Measurements from ENCODE around the gene CSF3. TPM values are rescaled to one million over a fixed set of nuclear protein-coding genes. Genes with fewer than 3 reads are reported as not detected.
A peak's percentile ranks its signal among the peaks of the same experiment; 100 is the strongest.
"Not testable (repeated sequence)": the region's sequence is repeated elsewhere in the genome, so short reads cannot be mapped to it uniquely, and the experiment has no call there.

CSF3 gene
- total and polyA plus RNA-seq, 12 donors, result 0.06 to 6.1 (median 0.44) TPM; not detected in 4

GRCh38 chr17:39996800-39997199 lies 18.4 kb upstream of the CSF3 start:
- Histone ChIP-seq H3K36me3 (replicated peaks in 1 of 2) (peaks cover 0 to 68% of the 10 kb centered on the region in 2 donors), H3K27me3 (no peaks in the 10 kb centered on the region), H3K27ac (peak overlapping the region in 2 of 5 donors; percentile 46 to 57), H3K4me1 (replicated peaks in 1 of 2) (peaks cover 0 to 4% of the 10 kb centered on the region in 2 donors), H3K4me3 (no peak overlapping the region), H3K9me3 (replicated peaks in 1 of 3) (no peaks in the 10 kb centered on the region)
- intact Hi-C loops (cut with DNase I), result no loop called here
- TF ChIP-seq CTCF (IDR thresholded peaks at IDR 0.05) (no peak), POLR2A (IDR thresholded peaks at IDR 0.05) (no peak)
- DNase-seq, result peak in 5 of 7 donors; percentile 54 to 80 (median 59)
- WGBS, 4 donors, result 33 to 46% (median 36%) methylated on average over 6 of the region's 6 CpGs

- TF ChIP-seq CTCF (IDR thresholded peaks at IDR 0.05), result no peak
- no peak for TF ChIP-seq POLR2A (IDR thresholded peaks at IDR 0.05)
- peak overlapping the region in 1 of 5 donors; percentile 57 for H3K27ac ChIP-seq
- peaks cover 0 to 4% of the 10 kb centered on the region in 2 donors for H3K4me1 ChIP-seq (replicated peaks in 1 of 2)
- intact Hi-C loops (cut with DNase I), result no loop called here
- H3K27me3 ChIP-seq, result no peaks in the 10 kb centered on the region
- no peak for DNase-seq
- H3K36me3 ChIP-seq (replicated peaks in 1 of 2), result peaks cover 0 to 60% of the 10 kb centered on the region in 2 donors
- H3K4me3 ChIP-seq, result no peak overlapping the region
- 72 to 84% (median 81%) methylated on average over 3 to 4 of the region's 4 CpGs for WGBS, 4 donors
- no peaks in the 10 kb centered on the region for H3K9me3 ChIP-seq (replicated peaks in 1 of 3)
Measured at GRCh38 chr17:39997543-39997942, 17.7 kb upstream of the CSF3 start.

- Histone ChIP-seq H3K4me1 (replicated peaks in 1 of 2) (peaks cover 0 to 4% of the 10 kb centered on the region in 2 donors), H3K9me3 (replicated peaks in 1 of 3) (no peaks in the 10 kb centered on the region), H3K4me3 (no peak overlapping the region), H3K36me3 (replicated peaks in 1 of 2) (peaks cover 0 to 45% of the 10 kb centered on the region in 2 donors), H3K27me3 (no peaks in the 10 kb centered on the region), H3K27ac (peak overlapping the region in 1 of 5 donors; percentile 29)
- intact Hi-C loops (cut with DNase I), result no loop called here
- peak in 4 of 7 donors; percentile 49 to 70 (median 66) for DNase-seq
- 36 to 63% (median 49%) methylated on average over 4 of the region's 4 CpGs for WGBS, 4 donors
- TF ChIP-seq CTCF (IDR thresholded peaks at IDR 0.05), result no peak
- TF ChIP-seq POLR2A (IDR thresholded peaks at IDR 0.05), result no peak
Measured at GRCh38 chr17:39999067-39999466, 16.2 kb upstream of the CSF3 start.

- intact Hi-C loops (cut with DNase I), result no loop called here
- Histone ChIP-seq H3K4me3 (no peak overlapping the region), H3K4me1 (replicated peaks in 1 of 2) (peaks cover 0 to 4% of the 10 kb centered on the region in 2 donors), H3K27me3 (no peaks in the 10 kb centered on the region), H3K27ac (no peak overlapping the region), H3K9me3 (replicated peaks in 1 of 3) (no peaks in the 10 kb centered on the region), H3K36me3 (replicated peaks in 1 of 2) (peaks cover 0 to 34% of the 10 kb centered on the region in 2 donors)
- no peak for TF ChIP-seq CTCF (IDR thresholded peaks at IDR 0.05)
- no peak for TF ChIP-seq POLR2A (IDR thresholded peaks at IDR 0.05)
- 90 to 95% (median 93%) methylated on average over 7 of the region's 7 CpGs for WGBS, 4 donors
- no peak for DNase-seq
Measured at GRCh38 chr17:40000161-40000560, 15.1 kb upstream of the CSF3 start.

- DNase-seq; intact Hi-C loops (cut with DNase I): not testable (repeated sequence)
- 83 to 91% (median 84%) methylated on average over 8 of the region's 8 CpGs for whole genome bisulfite sequencing, 4 donors
Measured at GRCh38 chr17:40001335-40001734, 13.9 kb upstream of the CSF3 start.

More at GRCh38 chr17:40001335-40001734, 13.9 kb upstream of the CSF3 start:
- not testable (repeated sequence) for H3K9me3 ChIP-seq (replicated peaks in 1 of 3); H3K27ac ChIP-seq; H3K4me3 ChIP-seq; H3K4me1 ChIP-seq (replicated peaks in 1 of 2); H3K27me3 ChIP-seq
- peaks cover 0 to 23% of the 10 kb centered on the region in 2 donors for H3K36me3 ChIP-seq (replicated peaks in 1 of 2)

Data from adrenal gland (tissue), 12 donors.